ENCODE measurements around the gene ITLN2. TPM values are rescaled to one million over a fixed set of nuclear protein-coding genes. Genes with fewer than 3 reads are reported as not detected.

ITLN2 gene
- polyA plus RNA-seq, 2 of the 4 experiments (the other 2 are of a cell fraction) = 0.22 to 0.30 TPM

- no peak for DNase-seq (ENCODE audit: low read depth in 1 of 2, low spot score in 1 of 2)
- WGBS (ENCODE audit: missing lambda C conversion rate) = 85% methylated on average over 2 of the region's 2 CpGs
- FAIRE-seq = no peak
- POLR2A ChIA-PET = no interaction called here
- Histone ChIP-seq H3K4me1 (peaks cover 8% of the 10 kb centered on the region; the same call in 2 of the 3 replicates), H3K4me2 (no peak overlapping the region), H3K4me3 (no peak overlapping the region), H3K9me3 (no peaks in the 10 kb centered on the region), H3K27ac (no peak overlapping the region)
- CTCF ChIA-PET = interaction anchor here (0.6 to 0.9 kb wide), 2 partner anchors 9 to 13 kb away, joined by 3 to 10 read pairs; no protein-coding TSS in a partner anchor
- TF ChIP-seq ESRRA (IDR thresholded peaks at IDR 0.05; ENCODE audit: borderline replicate concordance, low read length) (no peak), ZFP36 (IDR thresholded peaks at IDR 0.05; ENCODE audit: borderline replicate concordance, partially characterized antibody) (no peak), RNF2 (IDR thresholded peaks at IDR 0.05; ENCODE audit: borderline replicate concordance, low read depth) (no peak), MAFK (IDR thresholded peaks at IDR 0.05; ENCODE audit: partially characterized antibody) (no peak)
- ATAC-seq = no peak
Measured at GRCh38 chr1:160979286-160979685, 24.7 kb upstream of the ITLN2 start.

DNA sequence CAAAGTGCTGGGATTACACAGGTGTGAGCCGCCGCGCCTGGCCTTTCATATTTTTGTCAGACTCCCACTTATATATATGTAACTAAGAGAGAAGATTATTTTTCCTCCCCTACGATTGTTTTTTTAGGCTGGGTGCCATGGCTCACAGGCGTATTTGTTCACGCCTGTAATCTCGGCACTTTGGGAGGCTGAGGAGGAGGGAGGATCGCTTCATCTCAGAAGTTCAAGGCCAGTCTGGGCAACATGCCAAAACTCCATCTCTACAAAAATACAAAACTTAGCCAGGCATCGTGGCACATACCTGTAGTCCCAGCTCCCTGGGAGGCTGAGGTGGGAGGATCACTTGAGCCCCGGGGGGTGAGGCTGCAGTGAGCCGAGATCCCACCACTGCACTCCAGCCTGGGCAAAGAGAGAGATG lies 23.9 kb upstream of the ITLN2 start:
- POLR2A ChIA-PET = no interaction called here
- Histone ChIP-seq H3K9me3 (no peaks in the 10 kb centered on the region), H3K4me3 (no peak overlapping the region), H3K4me2 (peak overlapping the region; percentile 13; the same call in 1 of the 3 replicates), H3K4me1 (peaks cover 8% of the 10 kb centered on the region; the same call in 2 of the 3 replicates), H3K27ac (no peak overlapping the region)
- ATAC-seq = no peak
- TF ChIP-seq, protein P1, sequence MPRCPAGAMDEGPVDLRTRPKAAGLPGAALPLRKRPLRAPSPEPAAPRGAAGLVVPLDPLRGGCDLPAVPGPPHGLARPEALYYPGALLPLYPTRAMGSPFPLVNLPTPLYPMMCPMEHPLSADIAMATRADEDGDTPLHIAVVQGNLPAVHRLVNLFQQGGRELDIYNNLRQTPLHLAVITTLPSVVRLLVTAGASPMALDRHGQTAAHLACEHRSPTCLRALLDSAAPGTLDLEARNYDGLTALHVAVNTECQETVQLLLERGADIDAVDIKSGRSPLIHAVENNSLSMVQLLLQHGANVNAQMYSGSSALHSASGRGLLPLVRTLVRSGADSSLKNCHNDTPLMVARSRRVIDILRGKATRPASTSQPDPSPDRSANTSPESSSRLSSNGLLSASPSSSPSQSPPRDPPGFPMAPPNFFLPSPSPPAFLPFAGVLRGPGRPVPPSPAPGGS (IDR thresholded peaks at IDR 0.05) = no peak
- TF ChIP-seq KDM1A (IDR thresholded peaks at IDR 0.05; ENCODE audit: low read depth) (no peak), MAX (IDR thresholded peaks at IDR 0.05) (no peak), HOXB13 (CRISPR knock-in tag; IDR thresholded peaks at IDR 0.05; ENCODE audit: low read depth) (no peak), CHD2 (IDR thresholded peaks at IDR 0.05; ENCODE audit: low read length, partially characterized antibody) (no peak), MAZ (IDR thresholded peaks at IDR 0.05; ENCODE audit: borderline replicate concordance, low read depth, low read length) (no peak), FOSB (CRISPR knock-in tag; IDR thresholded peaks at IDR 0.05) (no peak)
- WGBS (ENCODE audit: missing lambda C conversion rate) = 24% methylated on average over 11 of the region's 11 CpGs
- no peak for FAIRE-seq
- CTCF ChIA-PET = interaction anchor here (0.9 to 1.5 kb wide), 3 partner anchors 9 to 19 kb away, joined by 3 to 10 read pairs (median 5); no protein-coding TSS in a partner anchor
- DNase-seq (ENCODE audit: low read depth in 1 of 2, low spot score in 1 of 2) = peak in 1 of 2 experiments; percentile 44

GRCh38 chr1:160975026-160975425 lies 20.4 kb upstream of the ITLN2 start:
- Histone ChIP-seq H3K9me3 (no peaks in the 10 kb centered on the region), H3K4me1 (peaks cover 8% of the 10 kb centered on the region; the same call in 2 of the 3 replicates), H3K4me3 (no peak overlapping the region), H3K27ac (no peak overlapping the region), H3K4me2 (no peak overlapping the region)
- ChIA-PET CTCF (interaction anchor here (0.6 to 3.6 kb wide), 3 partner anchors 16 to 129 kb away, joined by 4 to 14 read pairs (median 8); no protein-coding TSS in a partner anchor), POLR2A (no interaction called here)
- TF ChIP-seq JUNB (IDR thresholded peaks at IDR 0.05) = no peak
- WGBS (ENCODE audit: missing lambda C conversion rate) = 94% methylated on average over 2 of the region's 2 CpGs
- no peak for ATAC-seq
- FAIRE-seq = no peak
- no peak for DNase-seq (ENCODE audit: low read depth in 1 of 2, low spot score in 1 of 2)

DNA sequence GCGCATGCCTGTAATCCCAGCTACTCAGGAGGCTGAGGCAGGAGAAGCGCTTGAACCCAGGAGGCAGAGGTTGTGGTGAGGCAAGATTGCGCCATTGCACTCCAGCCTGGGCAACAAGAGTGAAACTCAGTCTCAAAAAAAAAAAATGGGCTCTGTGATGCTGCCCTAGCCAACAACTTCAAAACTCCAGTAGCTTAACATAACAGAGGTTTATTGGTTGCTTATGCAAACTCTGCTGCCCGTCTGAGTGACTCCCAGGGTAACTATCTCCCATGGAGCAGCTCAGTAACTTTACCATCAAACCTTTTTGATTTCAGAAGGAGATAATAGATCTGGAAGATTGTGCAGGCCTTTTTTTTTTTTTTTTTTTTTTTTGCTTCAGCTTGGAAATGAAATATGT lies 18.9 kb upstream of the ITLN2 start:
- CTCF ChIA-PET = interaction anchor here (0.6 to 3.6 kb wide), 6 partner anchors 15 to 147 kb away, joined by 3 to 14 read pairs (median 4); partner anchors contain the start of gene ITLN2
- H3K4me1 ChIP-seq = peaks cover 6% of the 10 kb centered on the region; the same call in 2 of the 3 replicates
- no peak overlapping the region for H3K27ac ChIP-seq
- FAIRE-seq (no peak), DNase-seq (ENCODE audit: low read depth in 1 of 2, low spot score in 1 of 2) (no peak), ATAC-seq (no peak; a peak in 1 of 6 replicates)
- 59% methylated on average over 4 of the region's 4 CpGs for WGBS (ENCODE audit: missing lambda C conversion rate)
- POLR2A ChIA-PET = no interaction called here
- no peak overlapping the region for H3K4me3 ChIP-seq
- no peaks in the 10 kb centered on the region for H3K9me3 ChIP-seq
- no peak overlapping the region for H3K4me2 ChIP-seq
- TF ChIP-seq ZFP36 (IDR thresholded peaks at IDR 0.05; ENCODE audit: borderline replicate concordance, partially characterized antibody) (no peak), CHD2 (IDR thresholded peaks at IDR 0.05; ENCODE audit: low read length, partially characterized antibody) (no peak), HOXB13 (CRISPR knock-in tag; IDR thresholded peaks at IDR 0.05; ENCODE audit: low read depth) (no peak), CBX8 (IDR thresholded peaks at IDR 0.05) (no peak), RCOR1 (IDR thresholded peaks at IDR 0.05; ENCODE audit: low read depth, low read length) (no peak), EHF (CRISPR knock-in tag; IDR thresholded peaks at IDR 0.05) (no peak), HDAC2 (IDR thresholded peaks at IDR 0.05) (no peak)
